LNCAP (cell line): ENCODE results near the gene ZNF790.

Experiments used
- CTCF ChIP-seq: fragments of 450-650 bp; IDR thresholded peaks from 2 replicates; pipeline ENCODE4 v1.5.1; 2017; ENCODE audit warnings: mild to moderate bottlenecking

Gene ZNF790

GRCh38 chr19:36837906-36838783 is at the start of gene ZNF790:
ZNF790 (minus strand) TSS chr19:36838387; CDS start chr19:36825619, 12,768 bp downstream.
- no peak for TF ChIP-seq CTCF

- no peak for TF ChIP-seq CTCF
Measured at GRCh38 chr19:36876993-36877938, 39.1 kb upstream of the ZNF790 start.

- no peak for TF ChIP-seq CTCF
Measured at GRCh38 chr19:36851898-36852297, 13.7 kb upstream of the ZNF790 start.

GRCh38 chr19:36850559-36851442 is 12.6 kb upstream of the ZNF790 start, which contains the start of gene ZNF345:
ZNF345 (plus strand) TSS chr19:36850876; CDS start chr19:36876831, 25,955 bp downstream.
- TF ChIP-seq CTCF, result no peak

GRCh38 chr19:36849701-36850558 is 11.7 kb upstream of the ZNF790 start:
- no peak for TF ChIP-seq CTCF

GRCh38 chr19:36847968-36848367 is 9.8 kb upstream of the ZNF790 start:
- TF ChIP-seq CTCF, result no peak
